ENCODE data around the gene CAMK2D. TPM values are rescaled to one million over a fixed set of nuclear protein-coding genes. Genes with fewer than 3 reads are reported as not detected.
A peak's percentile ranks its signal among the peaks of the same experiment; 100 is the strongest.

Gene CAMK2D
- total RNA-seq, 1 donor from 2014 or later = 31.7 TPM

DNA sequence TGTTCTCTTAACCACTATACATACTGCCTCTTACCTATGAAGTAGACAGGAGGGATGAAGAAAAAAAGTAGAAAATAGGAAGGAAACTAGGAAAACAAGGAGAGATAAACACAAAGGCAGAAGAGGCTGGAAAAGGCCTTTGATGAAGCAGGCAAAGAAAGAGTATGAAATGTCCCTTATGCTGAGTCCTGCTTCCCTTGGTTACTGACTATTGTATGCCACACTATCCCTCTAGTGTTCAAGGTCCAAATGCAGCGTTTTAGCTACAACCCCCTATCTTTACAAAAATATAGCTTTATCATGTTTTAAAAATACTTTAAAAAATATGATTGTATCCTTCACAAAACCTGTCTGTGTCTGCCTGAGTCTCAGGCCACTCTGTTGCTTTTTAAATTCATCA is 233.1 kb downstream of the CAMK2D start:
- no peaks in the 10 kb centered on the region for H3K9me3 Mint-ChIP-seq
- H3K27me3 Mint-ChIP-seq (ENCODE audit: low read depth) = no peaks in the 10 kb centered on the region
- peaks cover 13% of the 10 kb centered on the region for H3K36me3 Mint-ChIP-seq
- H3K27ac Mint-ChIP-seq = peak overlapping the region; percentile 60
- H3K4me1 Mint-ChIP-seq = peaks cover 9% of the 10 kb centered on the region
- H3K4me3 Mint-ChIP-seq = no peak overlapping the region
- DNase-seq (ENCODE audit: low spot score in 2 of 2, unreplicated experiment in 2 of 2) = no peak
- TF ChIP-seq, protein P1, sequence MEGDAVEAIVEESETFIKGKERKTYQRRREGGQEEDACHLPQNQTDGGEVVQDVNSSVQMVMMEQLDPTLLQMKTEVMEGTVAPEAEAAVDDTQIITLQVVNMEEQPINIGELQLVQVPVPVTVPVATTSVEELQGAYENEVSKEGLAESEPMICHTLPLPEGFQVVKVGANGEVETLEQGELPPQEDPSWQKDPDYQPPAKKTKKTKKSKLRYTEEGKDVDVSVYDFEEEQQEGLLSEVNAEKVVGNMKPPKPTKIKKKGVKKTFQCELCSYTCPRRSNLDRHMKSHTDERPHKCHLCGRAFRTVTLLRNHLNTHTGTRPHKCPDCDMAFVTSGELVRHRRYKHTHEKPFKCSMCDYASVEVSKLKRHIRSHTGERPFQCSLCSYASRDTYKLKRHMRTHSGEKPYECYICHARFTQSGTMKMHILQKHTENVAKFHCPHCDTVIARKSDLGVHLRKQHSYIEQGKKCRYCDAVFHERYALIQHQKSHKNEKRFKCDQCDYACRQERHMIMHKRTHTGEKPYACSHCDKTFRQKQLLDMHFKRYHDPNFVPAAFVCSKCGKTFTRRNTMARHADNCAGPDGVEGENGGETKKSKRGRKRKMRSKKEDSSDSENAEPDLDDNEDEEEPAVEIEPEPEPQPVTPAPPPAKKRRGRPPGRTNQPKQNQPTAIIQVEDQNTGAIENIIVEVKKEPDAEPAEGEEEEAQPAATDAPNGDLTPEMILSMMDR (IDR thresholded peaks at IDR 0.05; ENCODE audit: unreplicated experiment) = no peak

DNA sequence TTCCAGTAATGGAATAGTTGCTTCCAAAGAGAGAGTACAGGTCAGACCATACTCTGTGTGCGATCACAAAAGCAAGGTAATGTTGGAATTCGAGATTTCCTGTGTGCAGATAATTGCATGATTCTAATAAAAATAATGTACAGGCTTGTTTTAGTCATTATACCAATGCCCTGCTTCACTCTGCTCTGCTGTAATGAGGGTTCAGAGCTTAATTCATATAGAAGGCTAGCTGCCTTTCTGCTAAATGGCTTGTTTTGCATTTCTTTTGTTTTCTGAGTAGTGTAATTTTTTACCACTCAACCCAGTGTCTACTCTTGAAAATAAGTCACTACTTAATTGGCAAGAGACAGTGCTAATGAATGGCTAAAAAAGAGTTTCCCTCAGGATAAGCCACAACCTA is 236.0 kb downstream of the CAMK2D start:
- H3K4me1 Mint-ChIP-seq = peaks cover 9% of the 10 kb centered on the region
- H3K27ac Mint-ChIP-seq = no peak overlapping the region
- no peak for DNase-seq (ENCODE audit: low spot score in 2 of 2, unreplicated experiment in 2 of 2)
- peaks cover under 1% of the 10 kb centered on the region for H3K9me3 Mint-ChIP-seq
- TF ChIP-seq, protein P1 (IDR thresholded peaks at IDR 0.05; ENCODE audit: unreplicated experiment) = no peak
- peaks cover 10% of the 10 kb centered on the region for H3K36me3 Mint-ChIP-seq
- no peak overlapping the region for H3K4me3 Mint-ChIP-seq
- H3K27me3 Mint-ChIP-seq (ENCODE audit: low read depth) = no peaks in the 10 kb centered on the region

DNA sequence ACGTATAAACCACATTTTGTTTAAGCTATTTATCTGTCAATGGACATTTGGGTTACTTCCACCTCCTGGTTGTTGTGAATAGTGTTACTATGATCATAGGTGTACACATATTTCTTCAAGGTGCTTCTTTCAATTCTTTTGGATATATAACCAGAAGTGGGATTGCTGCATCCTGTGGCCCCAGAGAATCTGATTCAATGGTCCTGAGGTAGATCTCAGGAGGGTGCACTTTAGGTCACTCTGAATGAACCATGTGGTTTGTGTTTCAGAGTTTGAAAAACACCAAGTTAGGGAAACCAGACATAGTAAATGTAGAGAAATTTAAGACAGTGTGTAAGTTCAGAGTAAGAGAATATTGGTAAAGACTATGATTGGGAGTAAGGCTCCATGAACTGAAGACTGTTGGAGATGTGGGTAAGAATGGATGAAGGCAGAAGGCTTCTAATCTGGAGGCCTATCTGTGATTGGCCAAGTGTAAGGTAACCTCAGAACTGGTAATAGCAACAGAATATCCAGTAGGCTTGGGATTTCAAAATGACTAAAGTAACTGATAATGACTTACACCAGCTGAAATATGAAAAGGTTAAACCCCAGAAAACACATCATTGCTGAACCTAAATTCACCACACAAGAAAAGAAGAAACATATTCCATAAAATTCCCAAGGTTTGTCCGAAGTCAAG is 236.9 kb downstream of the CAMK2D start:
- TF ChIP-seq, protein P1 (IDR thresholded peaks at IDR 0.05; ENCODE audit: unreplicated experiment) = no peak
- Mint-ChIP-seq H3K4me1 (peaks cover 9% of the 10 kb centered on the region), H3K9me3 (peaks cover 2% of the 10 kb centered on the region), H3K36me3 (peaks cover 11% of the 10 kb centered on the region), H3K4me3 (no peak overlapping the region), H3K27me3 (ENCODE audit: low read depth) (no peaks in the 10 kb centered on the region), H3K27ac (no peak overlapping the region)
- no peak for DNase-seq (ENCODE audit: low spot score in 2 of 2, unreplicated experiment in 2 of 2)

DNA sequence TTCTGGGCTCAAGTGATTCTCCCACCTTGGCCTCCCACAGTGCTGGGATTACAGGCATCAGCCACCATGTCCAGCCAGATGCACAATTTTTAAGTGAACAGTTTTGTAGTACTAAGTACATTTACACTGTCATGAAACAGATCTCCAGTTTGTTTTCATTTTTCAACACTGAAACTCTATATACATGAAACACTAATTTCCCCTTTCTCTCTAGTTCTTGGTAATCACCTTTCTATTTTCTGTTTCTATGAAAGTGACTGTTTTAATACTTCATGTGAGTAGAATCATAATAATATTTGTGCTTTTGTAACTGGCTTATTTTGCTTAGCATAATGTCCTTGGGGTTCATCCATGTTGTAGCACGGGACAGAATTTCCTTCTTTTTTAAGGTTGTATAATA is 237.4 kb downstream of the CAMK2D start:
- Mint-ChIP-seq H3K9me3 (peaks cover 2% of the 10 kb centered on the region), H3K4me1 (peaks cover 9% of the 10 kb centered on the region), H3K27me3 (ENCODE audit: low read depth) (no peaks in the 10 kb centered on the region), H3K4me3 (no peak overlapping the region), H3K36me3 (peaks cover 11% of the 10 kb centered on the region), H3K27ac (no peak overlapping the region)
- TF ChIP-seq, protein P1 (IDR thresholded peaks at IDR 0.05; ENCODE audit: unreplicated experiment) = no peak
- DNase-seq (ENCODE audit: low spot score in 2 of 2, unreplicated experiment in 2 of 2) = no peak

DNA sequence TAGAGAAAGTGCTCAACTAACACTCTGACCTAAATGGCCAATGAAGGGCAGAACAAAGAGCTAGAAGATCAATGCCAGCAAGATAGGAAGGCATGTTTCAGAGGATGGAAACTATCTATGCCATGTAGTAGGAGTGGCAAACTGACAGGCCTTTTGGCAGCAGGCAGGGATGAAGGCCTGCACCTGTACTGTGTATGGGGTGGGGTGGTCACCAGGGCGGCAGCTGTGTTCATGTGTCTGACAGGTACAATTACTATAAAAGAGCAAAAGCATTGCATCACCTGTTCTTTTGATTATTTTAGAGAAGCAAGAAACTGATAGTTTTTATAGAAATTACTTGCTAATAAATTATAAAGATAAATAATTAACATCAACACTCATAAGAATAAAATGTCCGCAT is 239.1 kb downstream of the CAMK2D start:
- Mint-ChIP-seq H3K36me3 (peaks cover 13% of the 10 kb centered on the region), H3K4me3 (no peak overlapping the region), H3K27me3 (ENCODE audit: low read depth) (no peaks in the 10 kb centered on the region), H3K27ac (no peak overlapping the region), H3K4me1 (no peaks in the 10 kb centered on the region), H3K9me3 (peaks cover 2% of the 10 kb centered on the region)
- no peak for DNase-seq (ENCODE audit: low spot score in 2 of 2, unreplicated experiment in 2 of 2)
- TF ChIP-seq, protein P1 (IDR thresholded peaks at IDR 0.05; ENCODE audit: unreplicated experiment) = no peak

Data from mesothelial cell of epicardium (in vitro differentiated cells).